Measurements from ENCODE around the gene VIPR2. TPM values are rescaled to one million over a fixed set of nuclear protein-coding genes. Genes with fewer than 3 reads are reported as not detected.

The VIPR2 gene
- polyA plus RNA-seq, 1 donor from 2014 or later: 0.51 TPM

DNA sequence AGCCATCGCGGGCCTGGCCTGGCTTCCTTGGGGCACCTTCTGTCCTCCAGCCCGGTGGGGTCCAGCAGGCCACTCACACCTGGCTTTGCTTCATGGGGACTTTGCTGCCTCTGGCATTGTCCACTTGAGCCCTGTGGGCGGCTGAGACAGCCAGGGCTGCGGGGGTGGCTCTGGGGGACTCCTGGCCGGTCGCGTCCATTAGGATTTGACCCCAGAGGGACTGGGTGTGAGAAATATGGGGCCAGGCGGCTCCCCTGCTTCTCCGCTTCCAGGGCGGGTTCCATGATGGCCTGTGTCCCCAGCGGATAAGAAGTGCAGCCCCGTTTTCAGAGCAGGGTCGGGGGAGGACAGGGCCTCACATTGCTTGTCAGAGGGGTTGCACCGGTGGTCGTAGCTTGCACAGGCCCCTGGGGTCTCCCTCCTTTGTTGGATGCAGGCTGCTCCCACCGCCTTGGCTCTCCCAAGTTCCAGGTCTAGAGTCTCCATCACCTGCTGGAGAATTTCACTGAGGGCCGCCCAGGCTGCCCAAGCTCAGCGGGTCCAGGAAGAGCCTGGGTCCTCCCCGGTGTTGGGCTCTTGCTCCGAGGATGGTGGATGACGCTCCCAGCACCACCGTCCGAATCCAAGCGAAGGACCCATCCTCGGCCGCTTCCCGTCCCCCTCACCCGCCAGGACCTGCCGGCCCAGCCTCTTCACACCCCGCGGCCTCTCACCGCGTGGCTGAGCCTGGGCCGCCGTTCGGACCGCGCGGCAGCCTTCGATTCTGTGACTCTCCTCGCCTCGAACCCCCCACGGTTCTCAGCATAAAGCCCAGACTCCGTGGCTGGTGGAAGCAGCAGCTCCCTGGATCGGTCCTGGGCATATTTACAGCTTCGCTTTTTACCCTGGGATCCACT, 148.2 kb downstream of the VIPR2 start:
- Histone ChIP-seq H3K79me2 (replicated peaks; ENCODE audit: insufficient read depth, low read length) (no peaks in the 10 kb centered on the region), H3K36me3 (ENCODE audit: insufficient read depth, low read length) (no peaks in the 10 kb centered on the region), H3F3A (ENCODE audit: insufficient read depth, low read length, poor library complexity, severe bottlenecking) (no peaks in the 10 kb centered on the region), H3K4me2 (ENCODE audit: low read length) (no peak overlapping the region), H2AFZ (ENCODE audit: low read depth, low read length) (no peak overlapping the region), H3K4me3 (ENCODE audit: low read length) (no peak overlapping the region), H3K27ac (ENCODE audit: low read length) (no peak overlapping the region), H4K20me1 (ENCODE audit: insufficient read depth) (no peaks in the 10 kb centered on the region), H3K9me3 (ENCODE audit: low read length) (no peaks in the 10 kb centered on the region), H3K9ac (ENCODE audit: low read length) (no peak overlapping the region), H3K27me3 (ENCODE audit: insufficient read depth, low read depth, low read length) (peaks cover 7% of the 10 kb centered on the region), H3K9me2 (ENCODE audit: insufficient read depth, low read length) (no peaks in the 10 kb centered on the region)
- TF ChIP-seq, protein P1, sequence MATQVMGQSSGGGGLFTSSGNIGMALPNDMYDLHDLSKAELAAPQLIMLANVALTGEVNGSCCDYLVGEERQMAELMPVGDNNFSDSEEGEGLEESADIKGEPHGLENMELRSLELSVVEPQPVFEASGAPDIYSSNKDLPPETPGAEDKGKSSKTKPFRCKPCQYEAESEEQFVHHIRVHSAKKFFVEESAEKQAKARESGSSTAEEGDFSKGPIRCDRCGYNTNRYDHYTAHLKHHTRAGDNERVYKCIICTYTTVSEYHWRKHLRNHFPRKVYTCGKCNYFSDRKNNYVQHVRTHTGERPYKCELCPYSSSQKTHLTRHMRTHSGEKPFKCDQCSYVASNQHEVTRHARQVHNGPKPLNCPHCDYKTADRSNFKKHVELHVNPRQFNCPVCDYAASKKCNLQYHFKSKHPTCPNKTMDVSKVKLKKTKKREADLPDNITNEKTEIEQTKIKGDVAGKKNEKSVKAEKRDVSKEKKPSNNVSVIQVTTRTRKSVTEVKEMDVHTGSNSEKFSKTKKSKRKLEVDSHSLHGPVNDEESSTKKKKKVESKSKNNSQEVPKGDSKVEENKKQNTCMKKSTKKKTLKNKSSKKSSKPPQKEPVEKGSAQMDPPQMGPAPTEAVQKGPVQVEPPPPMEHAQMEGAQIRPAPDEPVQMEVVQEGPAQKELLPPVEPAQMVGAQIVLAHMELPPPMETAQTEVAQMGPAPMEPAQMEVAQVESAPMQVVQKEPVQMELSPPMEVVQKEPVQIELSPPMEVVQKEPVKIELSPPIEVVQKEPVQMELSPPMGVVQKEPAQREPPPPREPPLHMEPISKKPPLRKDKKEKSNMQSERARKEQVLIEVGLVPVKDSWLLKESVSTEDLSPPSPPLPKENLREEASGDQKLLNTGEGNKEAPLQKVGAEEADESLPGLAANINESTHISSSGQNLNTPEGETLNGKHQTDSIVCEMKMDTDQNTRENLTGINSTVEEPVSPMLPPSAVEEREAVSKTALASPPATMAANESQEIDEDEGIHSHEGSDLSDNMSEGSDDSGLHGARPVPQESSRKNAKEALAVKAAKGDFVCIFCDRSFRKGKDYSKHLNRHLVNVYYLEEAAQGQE (IDR thresholded peaks at IDR 0.05; ENCODE audit: borderline replicate concordance): no peak
- no peak for TF ChIP-seq RAD21 (conservative IDR thresholded peaks at IDR 0.05)
- no peak for TF ChIP-seq POLR2AphosphoS5 (IDR thresholded peaks at IDR 0.05)
- no peak for TF ChIP-seq TAF1 (IDR thresholded peaks at IDR 0.05; ENCODE audit: low read depth)

DNA sequence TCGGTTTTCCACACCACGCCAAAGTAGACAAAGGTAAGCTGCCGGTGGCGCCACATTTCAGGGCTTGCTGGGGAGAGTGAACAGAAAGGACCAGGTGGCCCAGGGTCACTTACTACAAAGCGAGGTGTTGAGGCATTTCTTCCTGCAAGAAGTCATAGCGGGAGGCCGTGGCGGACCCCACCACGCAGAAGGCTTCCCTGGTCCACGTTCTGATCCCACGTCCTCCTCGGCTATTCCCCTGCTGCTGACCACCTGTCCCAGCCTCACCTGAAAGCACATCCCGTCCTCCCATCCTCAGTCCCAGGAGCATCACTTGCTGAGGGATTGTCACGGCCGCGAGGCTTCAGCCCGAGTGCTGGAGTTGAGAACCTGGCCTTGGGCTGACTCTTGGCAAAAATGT, 149.2 kb downstream of the VIPR2 start:
- Histone ChIP-seq H3K27me3 (ENCODE audit: insufficient read depth, low read depth, low read length) (peaks cover 7% of the 10 kb centered on the region), H3K9me2 (ENCODE audit: insufficient read depth, low read length) (no peaks in the 10 kb centered on the region), H3K9me3 (ENCODE audit: low read length) (no peaks in the 10 kb centered on the region), H3K4me3 (ENCODE audit: low read length) (no peak overlapping the region), H3K36me3 (ENCODE audit: insufficient read depth, low read length) (no peaks in the 10 kb centered on the region), H3K79me2 (replicated peaks; ENCODE audit: insufficient read depth, low read length) (no peaks in the 10 kb centered on the region), H4K20me1 (ENCODE audit: insufficient read depth) (no peaks in the 10 kb centered on the region), H3K27ac (ENCODE audit: low read length) (no peak overlapping the region), H2AFZ (ENCODE audit: low read depth, low read length) (no peak overlapping the region), H3K4me2 (ENCODE audit: low read length) (no peak overlapping the region), H3K9ac (ENCODE audit: low read length) (no peak overlapping the region), H3F3A (ENCODE audit: insufficient read depth, low read length, poor library complexity, severe bottlenecking) (no peaks in the 10 kb centered on the region)
- no peak for TF ChIP-seq EZH2 (IDR thresholded peaks at IDR 0.05; ENCODE audit: borderline replicate concordance, insufficient read depth, low read length, poor library complexity, severe bottlenecking)
- TF ChIP-seq SMC3 (conservative IDR thresholded peaks at IDR 0.05; ENCODE audit: poor library complexity): no peak
- TF ChIP-seq TAF1 (IDR thresholded peaks at IDR 0.05; ENCODE audit: low read depth): no peak
- TF ChIP-seq POLR2AphosphoS5 (IDR thresholded peaks at IDR 0.05): no peak
- TF ChIP-seq EP300 (conservative IDR thresholded peaks at IDR 0.05; ENCODE audit: poor library complexity, severe bottlenecking): no peak
- TF ChIP-seq RAD21 (conservative IDR thresholded peaks at IDR 0.05): no peak
- no peak for TF ChIP-seq MXI1 (conservative IDR thresholded peaks at IDR 0.05; ENCODE audit: poor library complexity, severe bottlenecking)
- TF ChIP-seq, protein P1 (IDR thresholded peaks at IDR 0.05; ENCODE audit: borderline replicate concordance): no peak
- TF ChIP-seq, protein P2, sequence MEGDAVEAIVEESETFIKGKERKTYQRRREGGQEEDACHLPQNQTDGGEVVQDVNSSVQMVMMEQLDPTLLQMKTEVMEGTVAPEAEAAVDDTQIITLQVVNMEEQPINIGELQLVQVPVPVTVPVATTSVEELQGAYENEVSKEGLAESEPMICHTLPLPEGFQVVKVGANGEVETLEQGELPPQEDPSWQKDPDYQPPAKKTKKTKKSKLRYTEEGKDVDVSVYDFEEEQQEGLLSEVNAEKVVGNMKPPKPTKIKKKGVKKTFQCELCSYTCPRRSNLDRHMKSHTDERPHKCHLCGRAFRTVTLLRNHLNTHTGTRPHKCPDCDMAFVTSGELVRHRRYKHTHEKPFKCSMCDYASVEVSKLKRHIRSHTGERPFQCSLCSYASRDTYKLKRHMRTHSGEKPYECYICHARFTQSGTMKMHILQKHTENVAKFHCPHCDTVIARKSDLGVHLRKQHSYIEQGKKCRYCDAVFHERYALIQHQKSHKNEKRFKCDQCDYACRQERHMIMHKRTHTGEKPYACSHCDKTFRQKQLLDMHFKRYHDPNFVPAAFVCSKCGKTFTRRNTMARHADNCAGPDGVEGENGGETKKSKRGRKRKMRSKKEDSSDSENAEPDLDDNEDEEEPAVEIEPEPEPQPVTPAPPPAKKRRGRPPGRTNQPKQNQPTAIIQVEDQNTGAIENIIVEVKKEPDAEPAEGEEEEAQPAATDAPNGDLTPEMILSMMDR (IDR thresholded peaks at IDR 0.05; ENCODE audit: poor library complexity, severe bottlenecking): no peak

Data from neural cell (in vitro differentiated cells).